GM12878 (cell line): ENCODE data around the gene ULK4. TPM values are rescaled to one million over a fixed set of nuclear protein-coding genes. Genes with fewer than 3 reads are reported as not detected.

Experiments
- ATAC-seq: fragments of 200-7000 bp; cut with Tn5 transposase; 3 replicates; pipeline ENCODE4 v1.9.1; 2020; ENCODE audit warnings: mild to moderate bottlenecking, moderate library complexity
- BruUV-seq: library from RNA; stranded (reverse); fragments of 400-500 nt; replicated peaks from 2 replicates; lab custom pipeline; 2021; lab: Mats Ljungman, UMichigan
- CTCF ChIA-PET: fragments of 300-600 bp; sonication (Branson Sonifier 250); formaldehyde crosslinking; extraction: SDS; loops from one replicate; lab custom pipeline; 2021; ENCODE audit warnings: inconsistent platforms; lab: Yijun Ruan, JAX
- POLR2A ChIA-PET: fragments of 350-600 bp; formaldehyde crosslinking; extraction: SDS; loops from one replicate; lab custom pipeline; 2021; ENCODE audit warnings: inconsistent platforms; lab: Charles Lee
- RAD21 ChIA-PET: fragments of 300-600 bp; sonication (Branson Sonifier 250); formaldehyde crosslinking; loops from one replicate; lab custom pipeline; 2023; ENCODE audit warnings: antibody characterized with exemption; ENCODE audit not compliant: unreplicated experiment; lab: Charles Lee
- SMC1A ChIA-PET: fragments of 300-600 bp; sonication (Branson Sonifier 250); formaldehyde crosslinking; loops from one replicate; lab custom pipeline; 2023; ENCODE audit not compliant: unreplicated experiment, uncharacterized antibody; lab: Charles Lee
- DNase-seq: peaks from one replicate; pipeline ENCODE4 v3.0.0-alpha.2; 2011; ENCODE audit warnings: low read depth, low spot score
- FAIRE-seq: peaks from 3 replicates; lab custom pipeline; 2011; peaks lifted over from hg19 to GRCh38; lab: Jason Lieb, UNC
- H2AFZ ChIP-seq: 2 replicates; pipeline ENCODE4 v1.6.0; 2011; ENCODE audit warnings: low read depth, low read length, control low read depth; ENCODE audit not compliant: control insufficient read depth
- H3K27ac ChIP-seq: 2 replicates; pipeline ENCODE4 v1.5.1; 2011; ENCODE audit warnings: control low read depth; ENCODE audit not compliant: control insufficient read depth, insufficient read depth
- H3K27me3 ChIP-seq, 2 experiments: replicated peaks in 1 of 2; 2 replicates each; pipeline versions ENCODE4 v1.6.0 to v1.6.1; 2011; ENCODE audit warnings: low read length in 1 of 2; ENCODE audit not compliant: control insufficient read depth in 2 of 2, insufficient read depth in 2 of 2
- H3K36me3 ChIP-seq, 2 experiments: 2 replicates each; pipeline ENCODE4 v1.5.1; 2011; ENCODE audit warnings: low read length in 1 of 2; ENCODE audit not compliant: control insufficient read depth in 2 of 2, insufficient read depth in 2 of 2
- H3K4me1 ChIP-seq: 2 replicates; pipeline ENCODE4 v1.6.1; 2011; ENCODE audit warnings: mild to moderate bottlenecking, low read length, moderate library complexity, mixed read lengths; ENCODE audit not compliant: control insufficient read depth, insufficient read depth
- H3K4me2 ChIP-seq: 2 replicates; pipeline ENCODE4 v1.6.0; 2011; ENCODE audit warnings: control low read depth; ENCODE audit not compliant: control insufficient read depth, insufficient read depth
- H3K4me3 ChIP-seq: fragments of 200-600 bp; sonication (generic); 2 replicates; pipeline ENCODE4 v1.5.1; 2016
- H3K79me2 ChIP-seq: 2 replicates; pipeline ENCODE4 v1.6.0; 2011; ENCODE audit warnings: low read length; ENCODE audit not compliant: control insufficient read depth, insufficient read depth
- H3K9ac ChIP-seq: 2 replicates; pipeline ENCODE4 v1.8.0; 2011; ENCODE audit warnings: low read length, control low read depth, mixed read lengths; ENCODE audit not compliant: control insufficient read depth, insufficient read depth
- H3K9me3 ChIP-seq: replicated peaks from 3 replicates; pipeline ENCODE4 v1.5.1; 2011; ENCODE audit warnings: mild to moderate bottlenecking, low read length; ENCODE audit not compliant: control insufficient read depth, insufficient read depth
- H4K20me1 ChIP-seq: 2 replicates; pipeline ENCODE4 v1.6.0; 2011; ENCODE audit not compliant: control insufficient read depth, insufficient read depth
- CEBPB ChIP-seq, 2 experiments: fragments of 150-350 bp in 1 of 2; IDR thresholded peaks; 2 replicates each; pipeline ENCODE4 v1.6.1; 2012 to 2014; ENCODE audit warnings: low read depth in 2 of 2, low read length in 2 of 2, borderline replicate concordance in 1 of 2, inconsistent platforms in 1 of 2
- NFYB ChIP-seq: IDR thresholded peaks from 2 replicates; pipeline ENCODE4 v1.6.1; 2011; ENCODE audit warnings: low read depth, mild to moderate bottlenecking, low read length, improper control_type of control experiment, moderate library complexity; ENCODE audit not compliant: insufficient read depth
- NR2C1 ChIP-seq: fragments of 450-650 bp; IDR thresholded peaks from 2 replicates; pipeline ENCODE4 v1.6.1; 2017; ENCODE audit warnings: antibody characterized with exemption, mild to moderate bottlenecking, moderate library complexity
- POLR2A ChIP-seq: IDR thresholded peaks from 2 replicates; pipeline ENCODE4 v1.6.1; 2011; ENCODE audit warnings: low read depth, mild to moderate bottlenecking, low read length
- POLR2AphosphoS5 ChIP-seq: IDR thresholded peaks from 2 replicates; pipeline ENCODE4 v1.6.1; 2011; ENCODE audit warnings: mild to moderate bottlenecking, low read length, inconsistent platforms
- RELA ChIP-seq: fragments of 450-650 bp; IDR thresholded peaks from 2 replicates; pipeline ENCODE4 v1.8.0; 2014; ENCODE audit warnings: borderline replicate concordance; ENCODE audit not compliant: partially characterized antibody
- RELB ChIP-seq: fragments of 450-650 bp; IDR thresholded peaks from 2 replicates; pipeline ENCODE4 v1.6.1; 2017; ENCODE audit warnings: low read depth, mild to moderate bottlenecking, moderate library complexity
- SMC3 ChIP-seq: IDR thresholded peaks from 2 replicates; pipeline ENCODE4 v1.6.1; 2011; ENCODE audit warnings: low read length, improper control_type of control experiment, borderline replicate concordance
- USF2 ChIP-seq: IDR thresholded peaks from 2 replicates; pipeline ENCODE4 v1.6.1; 2011; ENCODE audit warnings: low read depth, low read length, improper control_type of control experiment, borderline replicate concordance
- ZBTB33 ChIP-seq: fragments of 450-650 bp; IDR thresholded peaks from 2 replicates; pipeline ENCODE4 v1.6.1; 2017; ENCODE audit warnings: mild to moderate bottlenecking
- ZNF622 ChIP-seq: fragments of 450-650 bp; IDR thresholded peaks from 2 replicates; pipeline ENCODE4 v1.6.1; 2017; ENCODE audit warnings: mild to moderate bottlenecking, inconsistent platforms
- WGBS: methylation state at CpG from one replicate; pipeline ENCODE4 v1.1.6; 2016; ENCODE audit warnings: low lambda C conversion rate; ENCODE audit not compliant: insufficient replicate concordance, insufficient coverage; ENCODE audit errors: missing lambda C conversion rate; 5-methylcytosine and 5-hydroxymethylcytosine counted together
- in situ Hi-C: fragments of 300-500 bp; cut with MboI; formaldehyde crosslinking; loops from 9 replicates; pipeline ENCODE4 v1.14.3; 2018; ENCODE audit warnings: mixed read lengths
- intact Hi-C: fragments of 100-400 bp; cut with micrococcal nuclease; formaldehyde crosslinking; loops from one replicate; pipeline ENCODE4 v1.14.2; 2022; ENCODE audit not compliant: unreplicated experiment
- polyA plus RNA-seq, 11 experiments: library from polyadenylated mRNA; depleted of rRNA in 4 of 11; unstranded in 6 of 11; stranded (reverse) in 5 of 11; fragments of >200 nt; fragmentation: Nextera tagmentation in 4 of 11; fragmentation: Illumina TruSeq in 1 of 11; extraction: Ambion mirVana in 4 of 11; extraction: Trizol in 1 of 11; gene quantifications; 1 replicate in 1 of 11; 2 replicates in 10 of 11; pipeline versions ENCODE4 v1.2.1 to v1.2.3, GENCODE V29; 2011 to 2016; ENCODE audit warnings: inconsistent platforms in 2 of 11, missing spikeins in 2 of 11, low read depth in 1 of 11
- total RNA-seq, 4 experiments: library from RNA; depleted of rRNA in 3 of 4; stranded (reverse); fragments of >200 nt in 3 of 4; fragmentation: Illumina TruSeq in 1 of 4; extraction: Trizol in 1 of 4; gene quantifications; 2 replicates each; pipeline versions ENCODE4 v1.2.1 to v1.2.3, GENCODE V29; 2013 to 2021

The ULK4 gene
- total and polyA plus RNA-seq, 10 of the 15 experiments (the other 5 are each of a cell fraction or from before 2014, with no cell fraction given), result 3.5 to 7.6 (median 6.3) TPM

GRCh38 chr3:41464401-41464800 lies 497.5 kb downstream of the ULK4 start:
- FAIRE-seq (no peak), DNase-seq (no peak), ATAC-seq (no peak)
- H2AFZ ChIP-seq, result no peak overlapping the region
- H3K79me2 ChIP-seq, result no peaks in the 10 kb centered on the region
- no peaks in the 10 kb centered on the region; a peak in 1 of 4 replicates for H3K27me3 ChIP-seq
- no peak overlapping the region for H3K4me3 ChIP-seq
- H3K27ac ChIP-seq, result no peak overlapping the region
- no peaks in the 10 kb centered on the region for H4K20me1 ChIP-seq
- in situ Hi-C loops (no loop called here), intact Hi-C loops (no loop called here)
- H3K4me1 ChIP-seq, result no peaks in the 10 kb centered on the region
- WGBS, result 69% methylated on average over 2 of the region's 2 CpGs
- H3K4me2 ChIP-seq, result no peak overlapping the region
- ChIA-PET POLR2A (no interaction called here), SMC1A (no interaction called here), RAD21 (no interaction called here), CTCF (interaction anchor here (1.0 kb wide), 1 partner anchor 14 kb away, joined by 3 read pairs; no protein-coding TSS in a partner anchor)
- TF ChIP-seq RELB, result no peak
- TF ChIP-seq ZNF622, result no peak
- TF ChIP-seq POLR2A, result no peak
- TF ChIP-seq RELA, result no peak
- no peak for TF ChIP-seq CEBPB (IDR thresholded peaks at IDR 0.05; ENCODE audit: borderline replicate concordance in 1 of 2, low read depth in 2 of 2, low read length in 2 of 2)
- no peak for TF ChIP-seq USF2
- no peak for TF ChIP-seq NR2C1
- no peak for TF ChIP-seq POLR2AphosphoS5
- no peak for TF ChIP-seq SMC3
- TF ChIP-seq NFYB, result no peak
- TF ChIP-seq ZBTB33, result no peak
- no peak overlapping the region for H3K9ac ChIP-seq
- H3K36me3 ChIP-seq, result no peaks in the 10 kb centered on the region
- H3K9me3 ChIP-seq, result no peaks in the 10 kb centered on the region
- BruUV-seq, result no TSS peak
